Activated CD4-positive, alpha-beta T cell treated with anti-CD3 and anti-CD28 coated beads, Interleukin-2, amount 50 U/mL, for 1 hour (primary cell): Measurements from ENCODE around the gene ZNF324B.
"Not testable (repeated sequence)": the region's sequence is repeated elsewhere in the genome, so short reads cannot be mapped to it uniquely, and the experiment has no call there.

ENCODE experiments used
- DNase-seq: peaks from one replicate; pipeline ENCODE4 v3.0.0-alpha.2; 2020

ZNF324B gene

DNA sequence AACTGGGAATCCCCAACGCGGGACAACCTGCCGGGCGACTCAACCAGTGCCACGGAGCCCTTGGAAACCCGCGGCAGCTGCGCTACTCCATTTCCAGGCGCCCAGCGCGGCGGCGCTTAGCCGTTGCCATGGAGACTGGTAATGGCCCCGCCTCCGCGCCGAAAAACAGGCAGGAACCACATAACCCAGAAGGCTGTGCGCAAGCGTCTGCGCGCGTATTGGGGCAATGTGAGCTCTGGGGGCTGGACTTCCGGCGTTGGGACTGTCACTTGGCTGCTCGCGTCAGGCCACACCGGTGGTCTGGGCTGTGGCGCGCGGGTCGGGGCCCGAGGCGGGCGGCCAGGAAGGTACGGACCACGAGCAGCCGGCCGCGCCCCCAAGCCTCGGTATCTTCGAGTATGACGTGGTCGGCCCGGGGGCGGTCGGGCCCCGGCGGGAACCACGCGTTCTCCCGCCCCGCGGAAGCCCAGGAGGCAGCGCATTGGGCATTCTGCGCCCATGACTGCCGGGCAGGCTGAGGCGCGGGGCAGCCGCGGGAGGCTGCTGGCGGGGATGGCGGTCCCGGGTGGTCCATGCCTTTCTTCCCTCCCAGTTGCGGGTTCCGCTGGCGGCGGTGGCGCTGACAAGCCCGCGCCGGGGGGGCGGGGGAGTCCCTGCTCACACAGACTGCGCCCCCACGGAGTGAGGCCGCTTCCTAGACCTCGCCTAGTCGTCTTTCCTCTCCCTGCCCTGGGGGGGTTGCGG is at the start of gene ZNF324B:
Gene ZNF324B, plus strand, starts transcription at position 265 of the 744 bp plus-strand sequence. CDS start 2,080 bp downstream, outside the sequence.
- DNase-seq: peak; percentile 96

DNA sequence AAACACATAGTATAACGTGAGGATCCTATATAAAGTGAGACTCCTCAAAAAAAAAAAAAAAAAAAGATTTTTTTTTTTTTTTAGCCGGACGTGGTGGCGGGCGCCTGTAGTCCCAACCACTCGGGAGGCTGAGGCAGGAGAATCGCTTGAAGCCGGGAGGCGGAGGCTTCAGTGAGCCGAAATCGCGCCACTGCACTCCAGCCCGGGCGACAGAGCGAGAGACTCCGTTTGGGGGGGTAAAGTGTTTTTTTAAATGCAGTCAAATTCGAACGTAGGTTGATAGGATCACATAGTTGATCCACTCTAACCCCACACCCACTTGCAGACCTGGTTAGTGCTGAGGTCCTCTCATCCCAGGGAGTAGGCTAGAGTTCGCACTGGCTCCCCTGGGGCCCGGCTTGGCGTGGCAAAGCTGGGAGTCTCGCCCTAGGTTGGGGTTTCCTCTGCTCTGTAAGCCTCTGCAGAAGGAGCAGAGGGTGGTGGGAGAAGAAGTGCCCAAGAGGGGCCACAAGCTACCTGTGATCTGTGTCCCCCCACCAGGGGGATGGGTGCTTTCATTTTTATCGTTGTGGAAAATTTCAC is 49.5 kb upstream of the ZNF324B start:
- no peak for DNase-seq

DNA sequence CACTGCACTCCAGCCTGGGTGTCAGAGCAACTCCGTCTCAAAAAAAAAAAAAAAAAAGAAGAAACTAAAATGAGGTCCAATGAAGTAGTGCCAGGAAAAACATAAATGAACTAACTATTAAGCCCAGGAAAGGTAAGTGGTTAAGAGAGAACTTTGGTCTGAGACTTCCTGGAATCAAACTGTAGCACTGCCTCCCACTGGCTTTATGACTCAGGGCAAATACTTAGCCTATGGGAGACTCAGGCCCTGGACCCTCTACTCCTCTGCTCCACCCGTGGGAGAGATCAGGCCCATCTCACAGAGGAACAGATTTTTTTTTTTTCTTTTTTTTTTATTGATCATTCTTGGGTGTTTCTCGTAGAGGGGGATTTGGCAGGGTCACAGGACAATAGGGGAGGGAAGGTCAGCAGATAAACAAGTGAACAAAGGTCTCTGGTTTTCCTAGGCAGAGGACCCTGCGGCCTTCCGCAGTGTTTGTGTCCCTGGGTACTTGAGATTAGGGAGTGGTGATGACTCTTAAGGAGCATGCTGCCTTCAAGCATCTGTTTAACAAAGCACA is 47.4 kb upstream of the ZNF324B start:
- DNase-seq: not testable (repeated sequence)

DNA sequence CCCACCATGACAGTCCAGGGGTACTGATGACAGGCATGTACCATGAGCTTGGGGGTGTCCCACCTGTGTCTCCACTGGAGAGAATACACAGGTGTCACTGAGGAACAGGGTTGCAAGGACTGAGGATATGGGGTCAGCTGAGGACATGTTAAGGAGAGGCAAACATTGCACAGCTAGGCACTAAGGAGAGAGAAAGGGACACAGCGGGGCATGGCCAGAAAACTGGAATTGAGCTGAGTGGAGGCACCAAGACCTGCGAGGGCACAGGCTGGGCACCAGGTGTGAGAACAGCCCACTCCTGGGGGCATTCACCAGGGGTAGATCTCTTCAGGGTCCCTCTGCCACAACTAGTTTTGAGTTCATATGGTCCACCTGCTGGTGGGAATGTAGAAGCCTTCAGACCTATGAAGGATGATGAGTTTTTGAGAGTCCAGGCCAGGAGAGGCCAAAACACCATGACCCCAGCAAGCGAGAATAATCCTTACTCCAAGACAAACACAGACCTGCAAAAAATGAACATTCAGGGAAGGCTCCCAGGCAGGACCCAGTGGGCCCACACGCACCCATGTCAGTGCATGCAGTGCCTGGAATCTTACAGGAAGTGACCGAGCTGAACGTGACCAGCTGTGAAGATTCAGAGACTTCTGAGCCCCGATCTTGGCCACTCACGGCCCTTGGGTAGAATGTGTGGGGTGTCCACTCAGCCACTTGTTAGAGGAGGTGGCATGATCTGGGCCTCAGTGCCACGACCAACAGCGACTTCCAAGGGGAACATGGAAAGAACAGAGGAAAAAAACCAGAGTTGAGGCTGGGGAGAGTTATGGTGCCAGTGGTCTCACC is 44.4 kb upstream of the ZNF324B start:
- DNase-seq: no peak

DNA sequence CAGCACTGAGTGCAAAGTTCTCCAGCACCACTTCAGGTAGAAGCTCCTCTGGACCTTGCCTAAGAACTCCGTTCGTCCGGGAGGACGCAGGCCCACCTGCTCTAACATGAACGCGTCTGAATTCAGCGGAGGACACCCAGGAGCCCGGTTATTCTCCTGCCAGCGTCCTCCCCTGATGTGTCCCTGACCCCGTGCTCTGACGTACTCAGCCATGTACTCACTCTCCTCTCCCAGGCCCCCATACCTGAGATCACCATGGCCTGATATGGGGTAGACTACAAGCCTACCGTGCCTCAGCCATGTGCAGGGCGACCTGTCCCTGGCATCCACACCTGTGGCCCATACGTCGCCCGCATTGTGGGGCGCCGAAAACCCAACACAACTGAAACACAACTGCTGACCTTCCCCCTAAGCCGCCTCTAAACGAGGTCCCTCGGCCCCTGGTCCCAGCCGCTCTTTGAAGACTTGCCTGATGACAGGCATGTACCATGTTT is 43.7 kb upstream of the ZNF324B start:
- no peak for DNase-seq

DNA sequence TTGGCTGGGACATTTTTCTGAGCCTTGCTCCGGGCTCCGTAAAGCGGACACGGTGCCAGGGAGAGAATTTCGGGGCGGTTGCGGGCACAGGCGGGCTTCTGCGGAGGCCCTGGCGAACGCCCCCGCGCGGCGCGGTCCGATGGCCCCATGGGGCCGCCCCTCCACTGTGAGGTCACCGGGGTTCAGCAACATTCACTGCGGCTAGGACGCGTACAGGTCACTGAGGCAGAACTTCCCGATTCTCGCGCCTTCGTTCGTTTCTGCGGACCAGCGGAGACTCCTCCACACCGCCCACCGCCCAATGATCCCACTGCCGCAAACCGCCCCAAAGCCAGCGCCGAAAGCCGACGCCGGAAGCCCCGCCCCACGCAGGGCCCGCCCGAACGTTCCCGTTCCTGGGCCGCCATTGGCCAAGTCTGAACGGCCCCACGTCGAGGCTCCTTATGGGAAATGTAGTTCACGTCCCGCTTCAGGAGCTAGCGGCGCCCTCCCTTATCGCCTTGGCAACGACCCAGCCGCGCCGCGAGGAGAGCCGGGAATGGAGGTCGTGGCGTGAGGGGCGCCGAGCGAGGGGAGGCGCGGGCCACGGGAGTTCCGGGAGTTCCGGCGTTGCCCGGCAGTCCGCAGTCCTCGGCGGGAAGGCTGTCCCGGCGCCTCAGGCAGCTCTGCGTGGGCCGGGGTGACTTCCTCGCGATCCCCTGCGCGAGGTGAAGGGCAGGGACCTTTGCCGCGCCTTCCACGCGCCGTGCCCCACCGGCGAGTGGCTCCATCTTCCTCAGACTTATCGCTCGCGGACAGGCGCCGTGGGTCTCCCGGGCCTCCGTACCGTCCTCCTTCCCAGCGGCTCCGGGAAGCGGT is 43.0 kb upstream of the ZNF324B start, which contains the start of gene ZNF584:
Gene ZNF584, plus strand, starts transcription at position 498 of the 858 bp plus-strand sequence. CDS start 499 bp downstream, outside the sequence.
- peak; percentile 91 for DNase-seq

DNA sequence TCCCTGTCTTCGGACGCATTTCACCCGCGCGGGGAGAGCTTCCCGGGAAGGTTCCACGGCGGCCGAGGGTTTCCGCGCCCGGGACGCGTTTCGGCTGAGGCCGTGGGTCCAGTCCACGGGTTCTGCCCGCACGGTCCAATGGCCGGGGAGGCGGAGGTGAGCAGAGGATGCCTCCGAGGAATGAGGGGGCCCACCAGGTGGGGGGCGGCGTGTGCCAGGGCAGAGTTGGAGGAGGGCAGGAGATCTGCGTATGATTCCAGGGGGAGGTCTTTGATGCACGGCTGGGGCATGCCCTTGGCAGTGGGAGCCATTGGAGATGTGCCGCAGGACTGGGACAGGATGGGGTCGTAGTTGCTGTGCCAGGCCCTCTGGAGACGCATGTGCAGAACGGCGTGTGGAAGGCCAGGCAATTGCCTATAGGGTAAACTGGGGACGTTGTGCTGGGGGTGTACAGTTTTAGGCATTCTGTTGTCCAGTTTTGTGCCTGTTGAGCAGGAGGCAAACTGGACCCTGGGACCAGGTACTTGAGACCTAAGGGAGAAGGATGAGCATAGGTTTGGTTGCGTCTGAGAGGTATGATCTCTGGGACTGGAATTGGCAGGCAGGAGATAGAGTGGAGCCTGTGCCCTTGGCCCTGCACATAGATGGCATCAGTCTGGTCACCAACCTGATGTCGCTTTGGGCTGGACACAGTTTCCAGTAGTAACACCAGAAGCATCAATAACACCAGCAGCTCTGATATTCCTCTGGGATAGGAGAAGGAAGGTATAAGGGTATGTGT is 42.2 kb upstream of the ZNF324B start:
- DNase-seq: no peak

DNA sequence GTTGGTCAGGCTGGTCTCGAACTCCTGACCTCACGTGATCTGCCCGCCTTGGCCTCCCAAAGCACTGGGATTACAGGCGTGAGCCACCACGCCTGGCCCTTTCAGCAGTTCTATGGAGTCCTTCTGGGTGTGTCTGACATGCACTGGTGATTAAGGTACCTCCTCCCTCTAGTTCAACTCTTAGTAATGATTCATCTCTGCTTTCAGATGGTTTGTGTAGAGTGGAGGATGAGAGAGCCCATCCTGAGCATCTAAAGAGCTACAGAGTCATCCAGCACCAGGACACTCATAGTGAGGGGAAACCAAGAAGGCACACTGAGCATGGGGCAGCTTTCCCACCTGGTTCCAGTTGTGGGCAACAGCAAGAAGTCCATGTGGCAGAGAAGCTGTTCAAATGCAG is 34.8 kb upstream of the ZNF324B start:
- no peak for DNase-seq

DNA sequence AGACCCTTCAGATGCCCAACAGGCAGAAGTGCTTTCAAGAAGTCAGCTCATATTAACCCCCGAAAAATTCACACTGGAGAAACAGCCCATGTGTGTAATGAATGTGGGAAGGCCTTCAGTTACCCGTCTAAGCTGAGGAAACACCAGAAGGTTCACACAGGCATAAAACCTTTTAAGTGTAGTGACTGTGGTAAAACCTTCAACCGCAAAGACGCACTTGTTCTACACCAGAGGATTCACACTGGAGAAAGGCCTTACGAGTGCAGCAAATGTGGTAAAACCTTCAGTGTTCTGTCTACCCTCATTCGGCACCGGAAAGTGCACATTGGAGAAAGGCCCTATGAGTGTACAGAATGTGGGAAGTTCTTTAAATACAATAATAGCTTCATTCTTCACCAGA is 34.4 kb upstream of the ZNF324B start:
- no peak for DNase-seq

DNA sequence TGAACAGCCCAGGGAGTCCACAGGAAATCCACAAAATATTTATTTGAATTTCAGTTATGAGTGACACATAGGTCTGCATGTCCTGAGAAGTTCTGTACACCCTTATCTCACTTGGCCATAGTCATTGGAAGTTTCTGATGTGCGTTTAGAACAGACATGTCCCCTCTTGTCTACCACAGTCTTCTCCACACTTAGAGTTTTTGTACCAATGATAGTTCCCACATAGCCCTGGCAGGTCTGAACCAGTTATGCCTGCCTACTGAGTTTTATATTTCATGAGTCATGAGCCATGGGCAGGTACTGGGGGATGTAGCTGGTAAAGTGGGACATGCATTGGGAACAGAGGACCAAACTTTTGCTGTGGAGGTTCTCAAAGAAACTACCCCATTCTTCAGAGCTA is 22.8 kb upstream of the ZNF324B start:
- DNase-seq: no peak

DNA sequence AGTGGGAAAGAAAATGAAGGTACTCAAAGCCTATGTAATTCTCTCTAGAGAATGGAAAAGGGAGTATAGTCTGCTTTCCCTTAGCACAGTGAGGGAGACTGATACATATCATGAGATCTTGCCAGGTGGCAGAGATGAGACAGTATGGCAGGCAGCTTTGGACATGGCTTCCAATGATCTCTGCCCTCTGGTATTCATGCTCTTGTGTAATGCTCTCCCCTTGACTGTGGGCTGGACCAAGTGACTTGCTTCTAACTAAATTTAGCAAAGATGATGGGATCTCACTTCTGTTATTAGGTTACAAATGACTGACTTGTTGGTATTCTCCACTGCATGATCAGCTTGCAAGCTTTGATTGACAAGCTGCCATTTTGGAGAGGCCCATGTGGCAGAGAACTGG is 21.7 kb upstream of the ZNF324B start:
- DNase-seq: no peak

DNA sequence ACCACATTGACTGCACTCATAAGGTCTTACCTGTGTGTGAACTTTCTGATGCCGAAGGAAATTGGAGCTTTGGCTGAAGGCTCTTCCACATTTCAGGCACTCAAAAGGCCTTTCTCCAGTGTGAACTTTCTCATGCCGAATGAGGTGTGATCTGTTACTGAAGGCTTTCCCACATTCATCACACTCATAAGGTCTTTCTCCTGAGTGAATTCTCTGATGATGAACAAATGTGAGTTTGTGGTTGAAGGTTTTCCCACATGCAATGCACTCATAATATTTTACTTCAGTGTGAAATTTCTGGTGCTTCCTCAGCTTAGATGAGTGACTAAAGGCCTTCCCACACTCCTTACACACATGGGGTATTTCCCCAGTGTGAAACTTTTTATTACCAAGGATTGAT is 17.2 kb upstream of the ZNF324B start:
- no peak for DNase-seq

DNA sequence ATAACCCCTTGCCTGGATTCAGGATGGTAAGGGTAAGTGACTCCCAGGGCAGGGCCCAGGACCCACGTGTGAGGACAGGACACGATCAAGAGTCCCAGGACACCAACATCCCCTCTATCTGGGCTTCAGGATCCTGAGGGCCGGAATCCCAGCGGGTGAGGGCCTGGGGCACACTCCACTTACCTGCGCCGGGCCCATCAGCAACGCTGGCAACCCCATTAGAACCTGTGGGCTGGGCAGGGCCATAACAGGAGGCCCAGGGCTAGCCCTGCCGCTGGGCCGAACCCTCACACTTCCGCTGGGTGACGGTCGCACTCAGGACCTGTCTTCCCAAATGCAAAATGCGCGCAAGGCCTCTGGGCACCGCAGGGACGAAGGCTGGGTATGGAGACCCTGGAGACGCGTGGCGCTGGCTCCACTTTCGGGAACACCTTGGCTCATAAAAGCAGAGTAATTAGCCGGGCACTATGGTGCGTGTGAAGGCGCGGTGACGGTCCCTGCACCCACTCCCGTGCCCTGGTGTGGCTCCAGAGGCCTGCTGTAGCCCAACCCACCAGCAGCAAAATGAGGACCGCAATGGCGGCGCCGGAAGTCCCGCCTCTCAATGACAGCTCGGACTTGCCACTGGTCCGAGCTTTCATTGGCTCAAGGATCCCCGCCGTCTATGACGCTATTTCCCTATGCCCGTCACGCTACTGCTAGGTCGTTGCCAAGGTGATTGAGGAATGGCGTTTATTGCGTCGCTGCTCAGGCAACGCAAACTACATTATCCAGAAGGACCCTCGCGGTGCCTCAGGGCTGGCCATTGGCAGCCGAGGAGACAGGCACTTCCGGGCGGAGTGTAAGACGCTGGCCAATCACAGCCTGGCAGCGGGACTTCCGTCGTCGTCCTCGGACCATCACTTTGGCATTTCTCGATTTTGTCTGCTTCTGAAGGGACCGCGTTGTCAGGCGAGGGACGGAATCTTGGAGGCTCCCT is 11.6 kb upstream of the ZNF324B start, which contains the start of gene ZNF132:
Gene ZNF132, minus strand, starts transcription at position 578 of the 979 bp plus-strand sequence. Its CDS starts 332 bp downstream, at position 246.
- DNase-seq: peak; percentile 91

DNA sequence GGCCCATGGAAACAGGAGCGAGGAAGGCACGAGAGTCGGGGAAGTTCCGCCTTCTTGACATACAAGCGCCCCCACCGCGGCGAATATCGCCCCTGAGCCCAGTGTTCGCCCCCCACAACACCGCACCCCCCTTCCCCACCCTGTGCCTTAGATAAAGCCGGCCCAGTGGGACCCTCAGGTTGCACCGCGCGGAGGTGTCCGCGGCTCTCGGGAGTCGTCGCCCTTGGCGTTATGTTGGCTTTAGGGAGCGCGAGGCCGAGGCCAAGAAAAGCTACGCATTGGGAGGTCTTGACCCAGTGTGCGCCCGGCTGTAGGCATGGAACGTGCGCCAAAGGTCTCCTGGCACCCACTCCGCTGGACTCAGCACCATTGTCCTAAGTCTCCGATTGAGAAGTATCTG is 10.9 kb upstream of the ZNF324B start:
- DNase-seq: no peak

DNA sequence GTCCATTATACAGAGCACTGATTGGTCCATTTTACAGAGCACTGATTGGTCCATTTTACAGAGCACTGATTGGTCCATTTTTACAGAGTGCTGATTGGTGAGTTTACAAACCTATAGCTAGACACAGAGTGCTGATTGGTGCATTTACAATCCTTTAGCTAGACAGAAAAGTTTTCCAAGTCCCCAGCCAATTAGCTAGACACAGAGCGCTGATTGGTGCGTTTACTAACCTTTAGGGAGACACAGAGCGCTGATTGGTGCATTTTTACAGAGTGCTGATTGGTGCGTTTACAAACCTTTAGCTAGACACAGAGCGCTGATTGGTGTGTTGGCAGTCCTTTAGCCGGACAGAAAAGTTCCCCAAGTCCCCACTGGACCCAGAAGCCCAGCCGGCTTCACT is 8.4 kb upstream of the ZNF324B start:
- not testable (repeated sequence) for DNase-seq

DNA sequence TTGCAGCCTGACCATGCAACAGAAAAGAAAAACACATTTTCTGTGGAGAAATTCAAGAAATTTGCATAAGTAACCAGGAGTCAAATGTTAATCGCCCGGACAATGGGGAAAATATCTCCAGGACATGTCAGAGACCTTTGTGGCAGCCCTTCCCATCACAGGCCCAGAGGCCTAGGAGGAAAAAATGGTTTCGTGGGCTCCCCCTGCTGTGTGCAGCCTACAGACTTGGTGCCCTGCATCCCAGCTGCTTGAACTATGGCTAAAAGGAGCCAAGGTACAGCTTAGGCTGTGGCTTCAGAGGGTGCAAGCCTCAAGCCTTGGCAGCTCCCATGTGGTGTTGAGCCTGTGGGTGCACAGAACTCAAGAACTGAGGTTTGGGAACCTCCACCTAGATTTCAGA is 2.6 kb upstream of the ZNF324B start:
- DNase-seq: not testable (repeated sequence)

DNA sequence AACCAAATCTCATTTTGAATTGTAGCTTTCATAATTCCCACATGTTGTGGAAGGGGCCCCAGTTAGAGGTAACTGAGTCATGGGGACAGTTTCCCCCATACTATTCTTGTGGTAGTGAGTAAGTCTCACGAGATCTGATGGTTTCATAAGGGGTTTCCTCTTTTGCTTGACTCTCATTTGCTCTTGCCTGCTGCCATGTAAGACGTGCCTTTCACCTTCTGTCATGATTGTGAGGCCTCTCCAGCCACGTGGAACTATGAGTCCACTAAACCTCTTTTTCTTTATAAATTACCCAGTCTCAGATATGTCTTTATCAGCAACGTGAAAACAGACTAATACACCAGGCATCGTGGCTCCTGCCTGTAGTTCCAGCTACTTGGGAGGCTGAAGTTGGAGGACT is 1.4 kb upstream of the ZNF324B start:
- DNase-seq: not testable (repeated sequence)

DNA sequence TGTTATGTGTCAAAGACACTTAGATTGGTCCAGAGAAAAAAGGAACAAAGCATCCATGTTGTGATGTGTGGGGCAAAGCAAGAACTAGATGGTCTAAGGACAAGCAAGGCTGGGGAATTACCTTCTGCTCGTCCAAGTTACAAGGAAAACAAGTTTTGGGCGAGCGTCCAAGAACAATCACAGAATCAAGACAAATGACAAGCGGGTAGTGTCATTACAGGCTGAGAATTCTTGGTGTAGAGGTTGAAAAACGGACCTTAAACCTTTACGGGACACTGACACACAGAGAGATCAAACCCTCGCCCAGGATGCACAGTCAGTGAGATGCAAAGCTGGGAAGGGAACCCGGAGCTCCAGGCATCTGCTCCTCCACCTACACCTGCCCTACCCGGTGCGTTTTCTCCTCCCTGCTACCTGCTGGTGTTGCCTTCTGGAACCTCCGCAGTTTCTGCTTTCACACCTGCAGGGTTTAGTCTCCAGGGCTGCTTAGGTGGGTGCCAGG is 515 bp upstream of the ZNF324B start:
- no peak for DNase-seq

DNA sequence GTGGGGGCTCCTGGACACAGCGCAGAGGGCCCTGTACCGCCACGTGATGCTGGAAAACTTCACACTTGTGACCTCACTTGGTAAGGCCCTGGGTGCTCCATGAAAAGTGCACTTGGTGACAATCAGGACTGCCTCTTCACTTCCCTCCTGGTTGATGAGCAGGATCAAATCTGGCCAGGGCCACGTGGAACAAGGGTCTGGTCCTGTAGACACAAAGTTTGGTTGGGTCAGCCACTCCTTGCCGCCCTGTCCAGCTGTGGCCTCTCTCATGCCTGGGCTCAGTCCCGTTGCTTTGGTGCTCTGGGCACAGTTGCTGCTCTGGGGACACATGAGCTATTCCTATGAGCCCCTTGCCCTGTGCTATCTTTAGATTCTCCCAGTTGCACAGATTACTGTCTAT is 2.3 kb downstream of the ZNF324B start:
- no peak for DNase-seq

DNA sequence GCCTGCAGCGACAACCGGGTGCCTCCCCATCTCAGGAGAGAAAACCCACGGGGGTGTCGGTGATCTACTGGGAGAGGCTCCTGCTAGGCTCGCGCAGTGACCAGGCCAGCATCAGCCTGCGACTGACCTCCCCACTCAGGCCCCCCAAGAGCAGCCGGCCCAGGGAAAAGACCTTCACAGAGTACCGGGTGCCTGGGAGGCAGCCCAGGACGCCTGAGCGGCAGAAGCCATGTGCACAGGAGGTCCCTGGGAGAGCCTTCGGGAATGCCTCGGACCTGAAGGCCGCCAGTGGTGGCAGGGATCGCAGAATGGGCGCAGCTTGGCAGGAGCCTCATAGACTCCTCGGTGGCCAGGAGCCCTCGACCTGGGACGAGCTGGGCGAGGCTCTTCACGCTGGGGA is 3.9 kb downstream of the ZNF324B start:
- DNase-seq: no peak
